B cell (primary cell): ENCODE results near the gene RSU1. TPM values are rescaled to one million over a fixed set of nuclear protein-coding genes. Genes with fewer than 3 reads are reported as not detected.

Experiments used
- ATAC-seq: fragments of 200-7000 bp; cut with Tn5 transposase; one replicate; pipeline ENCODE4 v1.10.0; 2021; ENCODE audit warnings: low read depth, mild to moderate bottlenecking, moderate number of reproducible peaks, moderate library complexity
- CTCF ChIA-PET: fragments of 350-600 bp; sonication (Branson Sonifier 250); formaldehyde crosslinking; loops from one replicate; lab custom pipeline; 2021; ENCODE audit warnings: antibody characterized with exemption, inconsistent platforms; lab: Charles Lee
- POLR2A ChIA-PET: fragments of 350-600 bp; sonication (Branson Sonifier 250); formaldehyde crosslinking; loops from one replicate; lab custom pipeline; 2021; ENCODE audit warnings: antibody characterized with exemption; lab: Charles Lee
- DNase-seq: peaks from one replicate; pipeline ENCODE4 v3.0.0; 2013
- H2AFZ ChIP-seq: 2 replicates; pipeline ENCODE4 v1.6.1; 2012; ENCODE audit warnings: mild to moderate bottlenecking, low read depth, low read length; ENCODE audit not compliant: insufficient read depth, poor library complexity, severe bottlenecking
- H3K27ac ChIP-seq, 2 donors: 1 replicate in 1 of 2; 2 replicates in 1 of 2; pipeline ENCODE4 v1.5.1; 2012 to 2013; ENCODE audit warnings: low read length in 2 of 2, mild to moderate bottlenecking in 2 of 2, moderate library complexity in 1 of 2
- H3K27me3 ChIP-seq, 4 experiments: fragments of 200-600 bp in 1 of 4; sonication (generic) in 1 of 4; replicated peaks in 1 of 4; 1 replicate in 2 of 4; 2 replicates in 2 of 4; pipeline versions ENCODE4 v1.6.1 to v1.7.0; 2013 to 2016; ENCODE audit warnings: low read length in 3 of 4, mild to moderate bottlenecking in 2 of 4, mixed read lengths in 1 of 4, moderate library complexity in 1 of 4; ENCODE audit not compliant: insufficient read depth in 4 of 4, control insufficient read depth in 3 of 4; ENCODE audit errors: control extremely low read depth in 1 of 4
- H3K36me3 ChIP-seq, 2 experiments: replicated peaks in 1 of 2; 1 replicate in 1 of 2; 2 replicates in 1 of 2; pipeline versions ENCODE4 v1.6.1 to v1.7.1; 2013; ENCODE audit warnings: low read length in 1 of 2; ENCODE audit not compliant: insufficient read depth in 2 of 2, control insufficient read depth in 1 of 2; ENCODE audit errors: control extremely low read depth in 1 of 2, extremely low read depth in 1 of 2
- H3K4me1 ChIP-seq, 2 donors: fragments of 200-600 bp in 1 of 2; sonication (generic) in 1 of 2; 1 replicate in 1 of 2; 2 replicates in 1 of 2; pipeline versions ENCODE4 v1.5.1 to v1.6.1; 2013 to 2017; ENCODE audit warnings: low read length in 2 of 2; ENCODE audit not compliant: control insufficient read depth in 2 of 2, insufficient read depth in 2 of 2
- H3K4me2 ChIP-seq: replicated peaks from 2 replicates; pipeline ENCODE3; 2012; ENCODE audit warnings: mild to moderate bottlenecking, low read depth, low read length; ENCODE audit not compliant: poor library complexity, severe bottlenecking
- H3K4me3 ChIP-seq, 5 experiments: fragments of 200-600 bp in 1 of 5; sonication (generic) in 1 of 5; 1 replicate in 3 of 5; 2 replicates in 2 of 5; pipeline versions ENCODE4 v1.5.1 to v1.7.0; 2011 to 2016; ENCODE audit warnings: low read length in 4 of 5, mild to moderate bottlenecking in 4 of 5, low read depth in 2 of 5, control low read depth in 1 of 5, moderate library complexity in 1 of 5; ENCODE audit not compliant: insufficient read depth in 1 of 5; ENCODE audit errors: control extremely low read depth in 1 of 5, extremely low read depth in 1 of 5
- H3K79me2 ChIP-seq: fragments of 200-600 bp; sonication (generic); one replicate; pipeline ENCODE4 v1.6.0; 2016; ENCODE audit warnings: low read length; ENCODE audit not compliant: control insufficient read depth, insufficient read depth
- H3K9ac ChIP-seq: fragments of 200-600 bp; sonication (generic); 2 replicates; pipeline ENCODE4 v1.6.1; 2017; ENCODE audit warnings: mild to moderate bottlenecking, low read length, moderate library complexity
- H3K9me3 ChIP-seq, 3 donors: one replicate each; pipeline versions ENCODE4 v1.6.1 to v1.7.1; 2013; ENCODE audit warnings: low read length in 2 of 3; ENCODE audit not compliant: control insufficient read depth in 2 of 3, insufficient read depth in 1 of 3; ENCODE audit errors: control extremely low read depth in 1 of 3
- H4K20me1 ChIP-seq: 2 replicates; pipeline ENCODE4 v1.6.0; 2012; ENCODE audit warnings: mild to moderate bottlenecking, low read length; ENCODE audit not compliant: insufficient read depth, control insufficient read depth, poor library complexity, severe bottlenecking
- H3K27ac Mint-ChIP-seq: one replicate; pipeline ENCODE4 v1.8.0; 2021; ENCODE audit warnings: mixed read lengths
- H3K27me3 Mint-ChIP-seq: one replicate; pipeline ENCODE4 v1.8.0; 2021; ENCODE audit warnings: mixed read lengths
- H3K4me1 Mint-ChIP-seq: one replicate; pipeline ENCODE4 v1.8.0; 2021; ENCODE audit warnings: mixed read lengths
- H3K4me3 Mint-ChIP-seq: one replicate; pipeline ENCODE4 v1.8.0; 2021; ENCODE audit warnings: mixed read lengths
- H3K9me3 Mint-ChIP-seq: one replicate; pipeline ENCODE4 v1.8.0; 2022; ENCODE audit warnings: mixed read lengths; ENCODE audit not compliant: insufficient read depth
- CTCF ChIP-seq: fragments of 200-600 bp; IDR thresholded peaks from one replicate; pipeline ENCODE4 v1.8.0; 2022; ENCODE audit warnings: antibody characterized with exemption, mild to moderate bottlenecking
- EZH2 ChIP-seq: IDR thresholded peaks from 2 replicates; pipeline ENCODE4 v1.6.1; 2012; ENCODE audit warnings: borderline replicate concordance, low read depth, mild to moderate bottlenecking, moderate library complexity, low read length; ENCODE audit not compliant: insufficient read depth, poor library complexity, severe bottlenecking
- WGBS: methylation state at CpG from one replicate; pipeline ENCODE4 v1.1.5; 2013; ENCODE audit warnings: missing lambda C conversion rate; ENCODE audit not compliant: insufficient coverage; 5-methylcytosine and 5-hydroxymethylcytosine counted together
- intact Hi-C: fragments of 100-400 bp; cut with micrococcal nuclease; formaldehyde crosslinking; loops from one replicate; pipeline ENCODE4 v1.10.0; 2022
- polyA minus RNA-seq: library from RNA; depleted of rRNA, polyadenylated mRNA; stranded (reverse); fragments of >200 nt; gene quantifications from 2 replicates; pipeline ENCODE4 v1.2.3, GENCODE V29; 2012
- polyA plus RNA-seq: library from polyadenylated mRNA; depleted of rRNA; stranded (reverse); fragments of >200 nt; gene quantifications from 2 replicates; pipeline ENCODE4 v1.2.3, GENCODE V29; 2012
- total RNA-seq, 2 donors: library from RNA; stranded (reverse); fragments of 120-200 nt in 1 of 2; gene quantifications; 1 replicate in 1 of 2; 2 replicates in 1 of 2; pipeline versions ENCODE4 v1.2.3 to v1.2.4, GENCODE V29; 2013 to 2022

The RSU1 gene
- total RNA-seq (37.2 and 41.1 TPM in 2 replicates), polyA plus RNA-seq (24.7 and 33.4 TPM in 2 replicates), polyA minus RNA-seq (32.8 and 47.0 TPM in 2 replicates)
- 52.6 TPM for total RNA-seq (2013)

GRCh38 chr10:16817125-16818019 lies at the start of gene RSU1:
TSS of gene RSU1 (minus strand) at chr10:16817424. CDS start at chr10:16817081, 343 bp downstream.
- 0% methylated on average over 65 of the region's 65 CpGs for WGBS
- Mint-ChIP-seq H3K9me3 (peaks cover 1% of the 10 kb centered on the region), H3K27ac (peak within 1 kb of the TSS; percentile 98), H3K27me3 (peaks cover 5% of the 10 kb centered on the region), H3K4me3 (peak within 1 kb of the TSS; percentile 92), H3K4me1 (peaks cover 30% of the 10 kb centered on the region)
- DNase-seq (peak; percentile 100), ATAC-seq (peak; percentile 98)
- Histone ChIP-seq H3K9me3 (peaks cover 0 to 9% (median 6%) of the 10 kb centered on the region in 3 donors), H2AFZ (peak within 1 kb of the TSS; percentile 98), H3K79me2 (peaks cover 48% of the 10 kb centered on the region), H3K4me2 (peak within 1 kb of the TSS; percentile 98), H3K4me1 (peaks cover 13 to 15% of the 10 kb centered on the region in 2 donors), H3K36me3 (no peaks in the 10 kb centered on the region), H3K27me3 (peaks cover 0 to 2% (median 0%) of the 10 kb centered on the region in 4 experiments), H3K27ac (peak within 1 kb of the TSS; percentile 78), H4K20me1 (no peaks in the 10 kb centered on the region), H3K4me3 (peak within 1 kb of the TSS; percentile 68 to 92 (median 92)), H3K9ac (peak within 1 kb of the TSS; percentile 93)
- intact Hi-C loops = loop anchor here (1.0 to 5.0 kb wide), 6 partner anchors 39 to 957 kb away; partner anchors contain the start of genes MINDY3, STAM and TRDMT1
- CTCF ChIA-PET = interaction anchor here (0.6 to 2.6 kb wide), 10 partner anchors 9 to 915 kb away, joined by 3 to 13 read pairs (median 4); partner anchors contain the start of gene VIM
- TF ChIP-seq EZH2 (no peak), CTCF (no peak)
- POLR2A ChIA-PET = interaction anchor here (0.6 to 1.6 kb wide), 5 partner anchors 8 to 957 kb away, joined by 3 to 29 read pairs (median 4); partner anchors contain the start of genes MINDY3, TRDMT1 and VIM
